ENCODE results near the gene CD248. TPM values are rescaled to one million over a fixed set of nuclear protein-coding genes. Genes with fewer than 3 reads are reported as not detected.

Gene CD248
- total RNA-seq, 1 donor from 2014 or later, result 68.7 TPM

DNA sequence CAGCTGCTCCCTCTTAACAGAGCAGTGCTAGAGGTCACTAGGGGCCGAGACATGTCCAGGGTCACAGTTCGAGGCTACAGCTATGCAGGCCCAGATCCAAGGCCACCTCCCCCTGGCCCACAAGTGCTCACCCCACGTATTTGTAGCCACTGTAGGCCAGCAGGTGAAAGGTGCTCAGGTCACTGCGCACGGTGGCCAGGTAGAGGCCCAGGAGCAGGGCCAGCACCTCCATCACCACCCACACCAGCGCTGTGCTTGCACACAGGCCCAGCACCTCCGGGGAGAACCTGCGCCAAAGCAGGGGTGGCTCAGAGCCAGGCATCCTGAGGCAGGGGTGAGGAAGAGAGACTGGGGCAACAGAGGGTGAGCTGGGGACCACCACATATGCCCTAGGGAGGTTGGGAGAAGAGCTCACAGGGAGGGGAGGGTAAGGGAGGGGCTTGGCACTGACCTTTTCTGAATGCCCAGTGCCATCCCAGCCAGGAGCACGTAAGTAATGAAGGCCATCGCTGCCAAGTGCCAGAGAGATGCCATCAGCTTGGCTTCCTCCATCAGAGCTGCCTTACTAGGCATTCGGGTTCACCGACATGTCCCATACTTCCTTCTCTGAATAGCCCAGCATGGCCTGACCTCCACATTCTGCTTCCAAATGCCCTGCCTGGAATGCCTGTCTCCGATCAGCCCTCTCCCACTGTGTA lies 31.4 kb downstream of the CD248 start:
- no peak overlapping the region for H3K27ac Mint-ChIP-seq (ENCODE audit: unreplicated experiment)
- no peak for DNase-seq (ENCODE audit: extremely low spot score, unreplicated experiment)
- no peak overlapping the region for H3K4me3 Mint-ChIP-seq (ENCODE audit: unreplicated experiment)
- H3K4me1 Mint-ChIP-seq (ENCODE audit: unreplicated experiment), result peaks cover 50% of the 10 kb centered on the region
- no peaks in the 10 kb centered on the region for H3K27me3 Mint-ChIP-seq (ENCODE audit: unreplicated experiment)
- TF ChIP-seq, protein P1, sequence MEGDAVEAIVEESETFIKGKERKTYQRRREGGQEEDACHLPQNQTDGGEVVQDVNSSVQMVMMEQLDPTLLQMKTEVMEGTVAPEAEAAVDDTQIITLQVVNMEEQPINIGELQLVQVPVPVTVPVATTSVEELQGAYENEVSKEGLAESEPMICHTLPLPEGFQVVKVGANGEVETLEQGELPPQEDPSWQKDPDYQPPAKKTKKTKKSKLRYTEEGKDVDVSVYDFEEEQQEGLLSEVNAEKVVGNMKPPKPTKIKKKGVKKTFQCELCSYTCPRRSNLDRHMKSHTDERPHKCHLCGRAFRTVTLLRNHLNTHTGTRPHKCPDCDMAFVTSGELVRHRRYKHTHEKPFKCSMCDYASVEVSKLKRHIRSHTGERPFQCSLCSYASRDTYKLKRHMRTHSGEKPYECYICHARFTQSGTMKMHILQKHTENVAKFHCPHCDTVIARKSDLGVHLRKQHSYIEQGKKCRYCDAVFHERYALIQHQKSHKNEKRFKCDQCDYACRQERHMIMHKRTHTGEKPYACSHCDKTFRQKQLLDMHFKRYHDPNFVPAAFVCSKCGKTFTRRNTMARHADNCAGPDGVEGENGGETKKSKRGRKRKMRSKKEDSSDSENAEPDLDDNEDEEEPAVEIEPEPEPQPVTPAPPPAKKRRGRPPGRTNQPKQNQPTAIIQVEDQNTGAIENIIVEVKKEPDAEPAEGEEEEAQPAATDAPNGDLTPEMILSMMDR (IDR thresholded peaks at IDR 0.05), result no peak
- no peaks in the 10 kb centered on the region for H3K36me3 Mint-ChIP-seq (ENCODE audit: unreplicated experiment)
- no peaks in the 10 kb centered on the region for H3K9me3 Mint-ChIP-seq (ENCODE audit: unreplicated experiment)

DNA sequence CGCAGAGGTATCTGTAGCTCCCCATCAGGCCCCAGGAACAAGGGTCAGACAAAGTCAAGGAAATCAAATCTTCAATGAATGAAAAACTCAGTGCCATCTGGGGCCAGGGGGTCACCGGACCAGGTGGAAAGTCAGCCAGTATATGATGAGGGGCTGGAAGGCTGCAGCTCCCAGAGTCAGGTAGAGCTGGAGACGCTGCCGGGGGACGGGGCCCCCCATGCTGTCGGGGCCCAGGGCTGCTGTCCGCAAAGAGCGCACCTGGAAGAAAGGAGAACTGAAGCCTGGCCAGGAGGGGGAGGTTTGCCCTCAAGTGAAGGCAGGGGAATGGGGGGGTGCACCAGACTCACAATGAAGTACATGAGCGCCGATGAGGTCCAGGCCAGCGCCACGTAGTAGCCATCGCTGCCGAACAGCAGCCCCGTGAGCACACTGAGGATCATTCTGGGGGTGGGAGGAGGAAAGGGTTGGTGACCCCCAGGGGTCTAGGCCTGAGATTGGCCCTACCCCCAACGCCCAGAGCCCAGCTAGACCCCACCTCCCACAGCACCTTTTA lies 32.2 kb downstream of the CD248 start:
- H3K27me3 Mint-ChIP-seq (ENCODE audit: unreplicated experiment), result no peaks in the 10 kb centered on the region
- no peak overlapping the region for H3K4me3 Mint-ChIP-seq (ENCODE audit: unreplicated experiment)
- H3K9me3 Mint-ChIP-seq (ENCODE audit: unreplicated experiment), result no peaks in the 10 kb centered on the region
- H3K4me1 Mint-ChIP-seq (ENCODE audit: unreplicated experiment), result peaks cover 44% of the 10 kb centered on the region
- H3K27ac Mint-ChIP-seq (ENCODE audit: unreplicated experiment), result no peak overlapping the region
- DNase-seq (ENCODE audit: extremely low spot score, unreplicated experiment), result no peak
- TF ChIP-seq, protein P1 (IDR thresholded peaks at IDR 0.05), result no peak
- H3K36me3 Mint-ChIP-seq (ENCODE audit: unreplicated experiment), result no peaks in the 10 kb centered on the region

DNA sequence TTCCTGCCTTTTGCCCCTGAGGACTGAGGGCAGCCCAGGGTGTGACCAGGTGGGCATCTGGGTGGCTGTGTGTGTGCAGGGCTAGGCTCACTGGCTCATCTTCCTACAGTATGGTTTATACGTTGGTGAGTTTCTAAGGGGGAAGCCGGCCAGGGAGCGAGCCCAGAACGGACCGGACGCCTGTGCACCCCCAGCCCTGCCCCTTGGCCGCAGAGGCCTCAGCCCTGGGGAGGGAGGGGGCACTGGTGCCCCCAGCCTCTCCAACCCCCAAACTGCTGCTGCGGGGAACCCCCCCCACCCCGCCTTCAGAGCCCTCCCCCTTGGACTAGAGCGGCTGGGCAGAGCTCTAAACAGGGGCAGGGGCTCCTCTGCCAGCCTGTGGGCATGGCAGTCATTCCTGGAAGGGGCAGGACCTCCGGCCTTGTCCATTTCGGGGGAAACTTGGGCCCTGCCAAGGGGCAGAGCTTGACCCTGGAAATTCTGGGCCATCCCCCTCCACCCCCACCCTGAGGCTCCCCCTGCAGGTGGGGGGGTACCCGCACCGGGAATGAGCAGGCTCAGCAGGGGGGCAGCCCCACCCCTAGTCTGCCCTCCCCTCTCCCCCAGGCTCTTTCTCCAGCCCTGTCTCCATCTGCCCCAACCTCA lies 33.3 kb downstream of the CD248 start:
- Mint-ChIP-seq H3K9me3 (ENCODE audit: unreplicated experiment) (no peaks in the 10 kb centered on the region), H3K36me3 (ENCODE audit: unreplicated experiment) (no peaks in the 10 kb centered on the region), H3K27ac (ENCODE audit: unreplicated experiment) (no peak overlapping the region), H3K27me3 (ENCODE audit: unreplicated experiment) (no peaks in the 10 kb centered on the region), H3K4me3 (ENCODE audit: unreplicated experiment) (no peak overlapping the region), H3K4me1 (ENCODE audit: unreplicated experiment) (peaks cover 48% of the 10 kb centered on the region)
- TF ChIP-seq, protein P1 (IDR thresholded peaks at IDR 0.05), result no peak
- no peak for DNase-seq (ENCODE audit: extremely low spot score, unreplicated experiment)

DNA sequence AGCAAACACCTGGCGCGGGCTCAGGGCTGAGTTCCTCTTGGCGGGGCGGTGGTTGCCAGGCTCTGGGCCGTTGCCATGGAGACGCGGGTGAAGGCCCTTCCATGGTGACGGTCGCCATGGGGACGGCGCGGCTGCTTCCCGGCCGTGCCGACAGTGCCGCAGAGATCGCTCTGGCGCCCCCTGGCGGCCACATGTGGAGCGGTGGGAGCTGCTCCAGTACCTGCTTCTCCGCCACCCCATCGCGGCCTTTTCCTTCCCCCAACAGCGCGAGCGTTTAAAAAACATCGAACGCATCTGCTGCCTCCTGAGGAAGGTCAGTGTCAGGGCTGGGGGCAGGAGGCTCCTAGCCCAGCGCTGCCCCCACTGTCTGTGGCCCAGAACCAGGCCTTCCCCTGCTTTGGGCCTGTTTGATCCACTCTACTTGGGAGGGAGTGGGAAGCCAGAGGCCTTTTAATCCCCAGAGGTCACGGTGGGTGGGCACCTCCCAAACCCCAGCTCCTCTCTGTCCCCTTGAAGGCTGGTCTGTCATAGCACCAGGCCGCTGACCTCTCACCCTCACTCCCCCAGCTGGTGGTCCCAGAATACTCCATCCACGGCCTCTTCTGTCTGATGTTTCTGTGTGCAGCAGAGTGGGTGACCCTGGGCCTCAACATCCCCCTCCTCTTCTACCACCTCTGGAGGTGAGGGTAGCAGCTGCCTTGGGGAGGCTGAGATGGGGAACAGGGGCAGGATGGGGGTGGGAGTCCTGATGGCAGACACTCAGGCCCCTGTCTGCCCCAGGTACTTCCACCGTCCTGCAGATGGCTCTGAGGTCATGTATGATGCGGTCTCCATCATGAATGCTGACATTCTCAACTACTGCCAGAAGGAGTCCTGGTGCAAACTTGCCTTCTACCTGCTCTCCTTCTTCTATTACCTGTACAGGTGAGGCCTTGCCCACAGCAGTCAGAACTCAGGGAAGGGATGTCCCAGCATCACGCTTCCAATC lies 34.1 kb downstream of the CD248 start:
- H3K4me3 Mint-ChIP-seq (ENCODE audit: unreplicated experiment), result no peak overlapping the region
- peak; percentile 99 for DNase-seq (ENCODE audit: extremely low spot score, unreplicated experiment)
- H3K27ac Mint-ChIP-seq (ENCODE audit: unreplicated experiment), result no peak overlapping the region
- H3K27me3 Mint-ChIP-seq (ENCODE audit: unreplicated experiment), result no peaks in the 10 kb centered on the region
- TF ChIP-seq, protein P1 (IDR thresholded peaks at IDR 0.05), result peak; percentile 96
- no peaks in the 10 kb centered on the region for H3K9me3 Mint-ChIP-seq (ENCODE audit: unreplicated experiment)
- H3K36me3 Mint-ChIP-seq (ENCODE audit: unreplicated experiment), result no peaks in the 10 kb centered on the region
- peaks cover 43% of the 10 kb centered on the region for H3K4me1 Mint-ChIP-seq (ENCODE audit: unreplicated experiment)
